Stimulated activated CD4-positive, alpha-beta T cell treated with anti-CD3 and anti-CD28 coated beads, Interleukin-15, amount 100 ng/mL, for 48 hours (primary cell): ENCODE results near the gene TMEM143.
"Not testable (repeated sequence)": the region's sequence is repeated elsewhere in the genome, so short reads cannot be mapped to it uniquely, and the experiment has no call there.

Experiments used
- DNase-seq, 2 donors: peaks; one replicate each; pipeline ENCODE4 v3.0.0-alpha.2; 2020; ENCODE audit warnings: low read depth in 2 of 2

TMEM143 gene

DNA sequence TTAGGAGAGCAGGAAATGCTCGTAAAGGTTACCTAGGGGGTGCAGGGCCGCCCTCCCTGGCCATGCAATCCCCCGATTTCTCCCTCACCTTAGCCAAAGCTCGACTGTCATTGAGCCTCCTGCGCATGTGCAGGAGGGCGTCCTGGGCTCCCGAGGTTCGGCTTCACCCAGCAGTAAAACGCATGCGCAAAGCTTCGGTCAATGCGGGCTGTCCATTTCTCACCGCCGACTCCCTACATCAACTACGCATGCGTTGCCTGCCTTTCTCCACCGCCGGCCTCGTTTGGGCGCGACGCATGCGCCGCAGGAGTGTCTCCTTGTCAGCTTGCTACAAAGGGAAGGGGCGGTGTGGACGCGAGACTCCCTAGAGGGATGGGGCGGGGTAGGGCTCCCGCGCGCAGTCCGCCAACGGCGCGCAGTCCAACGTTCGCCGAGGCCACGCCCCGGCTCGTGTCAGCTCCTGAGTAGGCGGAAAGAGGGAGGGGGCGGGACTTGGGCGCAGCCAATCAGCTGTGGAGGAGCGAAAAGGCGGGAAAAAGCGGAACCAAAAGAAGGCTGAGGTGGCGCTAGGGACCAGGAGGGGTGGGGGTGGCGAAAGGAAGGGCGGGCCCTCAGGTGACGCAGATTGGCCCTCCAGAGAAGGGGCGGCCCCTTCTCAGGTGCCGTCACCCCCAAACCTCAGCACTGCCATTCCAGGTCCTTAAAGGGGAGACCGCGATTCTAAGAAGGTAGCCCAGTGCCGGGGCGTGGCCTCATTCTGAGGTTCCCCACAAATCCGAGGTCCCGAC, at the start of gene TMEM143, which contains the start of gene SYNGR4:
TMEM143 (minus strand) TSS at position 131 of the 788 bp plus-strand sequence; CDS start at position 111, 20 bp downstream.
SYNGR4 (plus strand) TSS at position 558 of the 788 bp plus-strand sequence. CDS start 1,476 bp downstream, outside the sequence.
- DNase-seq: peak; percentile 96 to 98

GRCh38 chr19:48405850-48406249, 42.1 kb upstream of the TMEM143 start:
- no peak for DNase-seq

DNA sequence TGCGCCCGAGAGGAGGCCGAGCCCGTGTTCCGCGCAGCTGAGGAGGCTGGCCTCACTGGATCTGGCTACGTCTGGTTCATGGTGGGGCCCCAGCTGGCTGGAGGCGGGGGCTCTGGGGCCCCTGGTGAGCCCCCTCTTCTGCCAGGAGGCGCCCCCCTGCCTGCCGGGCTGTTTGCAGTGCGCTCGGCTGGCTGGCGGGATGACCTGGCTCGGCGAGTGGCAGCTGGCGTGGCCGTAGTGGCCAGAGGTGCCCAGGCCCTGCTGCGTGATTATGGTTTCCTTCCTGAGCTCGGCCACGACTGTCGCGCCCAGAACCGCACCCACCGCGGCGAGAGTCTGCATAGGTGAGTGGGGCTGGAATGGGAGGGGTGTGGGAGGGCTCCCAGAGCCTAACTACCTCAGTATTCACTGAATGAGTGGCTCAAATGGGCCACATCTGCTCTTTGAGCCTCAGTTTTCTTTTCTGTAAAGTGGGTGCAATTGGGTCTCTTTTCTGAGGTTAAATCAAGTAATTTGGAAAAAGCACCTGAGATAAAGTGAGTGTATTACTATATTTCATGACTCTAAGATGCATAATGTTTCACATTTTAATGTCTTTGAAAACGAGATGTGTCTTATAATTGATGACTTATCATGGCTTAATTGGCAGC, 41.4 kb upstream of the TMEM143 start:
- no peak for DNase-seq

DNA sequence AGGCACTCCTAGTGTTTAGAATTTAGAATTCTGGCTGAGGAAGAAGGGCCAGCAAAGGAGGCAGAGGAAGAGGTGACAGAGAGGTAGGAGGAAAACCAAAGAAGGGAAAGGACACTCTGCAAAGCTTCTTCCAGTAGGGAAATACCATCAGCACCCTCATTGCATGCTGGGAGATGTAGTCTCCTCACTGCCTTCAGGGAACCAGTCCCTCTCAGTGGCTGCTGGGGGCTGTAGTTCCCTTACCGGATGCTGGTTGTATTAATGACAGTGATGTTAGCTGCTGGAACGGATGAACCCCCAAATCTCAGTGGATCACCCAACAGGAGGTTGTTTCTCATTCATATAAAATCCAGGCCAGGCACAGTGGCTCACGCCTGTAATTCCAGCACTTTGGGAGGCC, 39.9 kb upstream of the TMEM143 start:
- DNase-seq: no peak

- DNase-seq: no peak
These were observed 37.5 kb upstream of the TMEM143 start for GRCh38 chr19:48401287-48401686.

DNA sequence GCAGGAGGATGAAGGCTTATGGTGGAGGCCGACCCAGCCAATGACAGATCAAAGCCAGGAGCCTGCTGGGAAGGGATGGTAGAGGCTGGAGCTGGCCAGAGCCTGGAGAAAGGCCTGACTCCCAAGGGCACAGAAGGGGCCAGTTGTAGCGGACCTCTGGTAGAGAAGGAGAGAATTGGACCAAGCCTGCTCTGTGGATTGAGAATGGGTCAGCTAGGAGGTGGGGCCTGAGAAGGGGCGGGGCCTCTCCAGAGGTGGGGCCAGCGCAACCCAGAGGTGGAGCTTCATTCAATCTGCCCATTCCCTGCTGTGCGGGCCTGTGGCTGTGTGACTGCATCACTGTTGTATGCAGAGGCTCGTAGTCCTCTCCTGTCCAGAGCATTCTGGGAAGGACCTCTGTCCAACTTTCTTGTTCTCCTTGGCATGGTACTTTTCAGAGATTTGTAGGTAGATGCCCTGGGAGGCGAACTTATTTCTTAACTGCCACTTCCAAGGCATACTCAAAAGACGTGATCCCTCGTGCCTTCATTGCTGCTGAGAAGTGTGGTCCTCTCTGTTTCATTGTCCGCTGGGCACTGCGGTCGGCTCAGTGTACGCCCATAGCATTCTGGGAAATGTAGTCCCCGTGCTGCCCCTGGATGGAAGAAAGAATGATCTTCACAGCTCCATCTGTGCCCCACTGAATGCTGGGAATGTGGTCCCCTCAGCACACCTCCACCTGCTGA, 36.4 kb upstream of the TMEM143 start:
- DNase-seq: no peak

GRCh38 chr19:48398375-48399235, 34.9 kb upstream of the TMEM143 start:
- DNase-seq: peak; percentile 84

DNA sequence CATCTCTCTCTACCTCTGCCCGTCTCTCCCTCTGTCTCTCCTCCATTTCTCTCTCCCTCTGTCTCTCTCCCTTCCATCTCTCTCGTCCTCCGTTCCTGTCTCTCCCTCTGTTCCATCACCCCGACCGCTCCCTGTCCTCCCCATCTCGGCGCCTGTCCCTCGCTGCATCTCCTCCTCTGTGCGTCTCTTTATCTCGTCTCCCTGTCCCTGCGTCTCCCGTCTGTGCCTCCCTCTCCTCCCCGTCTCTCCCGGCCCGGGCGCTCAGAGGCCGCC, 34.3 kb upstream of the TMEM143 start:
- DNase-seq: no peak

GRCh38 chr19:48397263-48398101, 33.7 kb upstream of the TMEM143 start:
- no peak for DNase-seq

DNA sequence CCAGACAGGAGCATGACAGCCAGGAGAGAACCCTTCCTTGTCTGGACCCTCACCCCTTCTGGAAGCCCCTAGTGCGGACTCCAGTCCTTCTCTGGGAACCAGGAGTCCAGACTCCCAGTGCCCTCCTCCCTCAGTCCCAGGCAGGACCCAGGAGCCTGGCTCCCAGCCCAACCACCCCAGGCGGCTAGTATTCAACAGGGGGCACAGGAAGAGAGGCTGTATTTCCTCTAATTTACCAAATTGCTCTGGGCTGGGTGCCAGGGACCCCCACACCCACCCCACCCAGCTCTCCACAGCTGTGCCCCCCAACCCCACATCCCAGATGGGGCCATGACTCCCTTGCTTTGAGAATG, 33.1 kb upstream of the TMEM143 start:
- no peak for DNase-seq

DNA sequence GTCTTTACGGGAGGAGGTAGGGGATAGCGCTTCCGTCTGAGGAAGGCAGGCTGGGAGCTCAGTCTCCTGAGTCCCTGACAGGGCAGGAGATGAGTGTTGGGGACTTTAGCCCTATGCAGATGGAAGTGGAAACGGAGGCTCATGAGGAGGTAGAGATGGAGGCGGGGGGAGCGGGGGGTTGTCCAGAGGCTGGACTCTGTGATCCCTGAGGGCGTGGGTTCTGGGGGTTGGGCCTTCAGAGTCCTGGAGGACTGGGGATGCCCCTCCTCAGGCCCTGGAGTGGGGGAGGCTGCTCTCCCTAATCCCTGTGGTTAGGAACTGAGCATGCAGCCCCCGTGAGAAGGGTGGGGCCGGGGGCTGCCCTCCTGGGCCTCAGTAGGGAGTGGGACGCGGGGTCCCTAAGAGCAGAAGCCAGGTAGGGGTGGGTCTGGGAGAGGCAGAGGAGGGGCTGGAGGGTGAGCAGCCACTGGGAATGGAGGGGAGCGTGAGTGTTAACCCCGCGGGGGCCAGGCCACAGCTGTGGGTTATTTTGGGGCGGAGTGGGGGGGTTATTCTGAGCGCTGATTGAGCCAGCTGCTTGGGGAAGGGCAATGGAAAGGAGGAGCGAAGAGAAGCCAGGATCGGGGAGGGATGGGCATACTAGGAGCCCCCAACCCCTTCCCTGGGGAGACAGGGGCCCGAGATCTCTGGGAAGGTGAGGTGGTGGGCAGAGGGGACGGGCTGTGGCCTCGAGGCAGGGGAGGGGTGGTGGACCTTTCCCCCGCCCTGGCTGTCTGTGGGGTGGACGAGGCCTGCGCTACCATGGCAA, 32.5 kb upstream of the TMEM143 start:
- no peak for DNase-seq

GRCh38 chr19:48395499-48395898, 31.8 kb upstream of the TMEM143 start:
- no peak for DNase-seq

GRCh38 chr19:48395170-48395455, 31.4 kb upstream of the TMEM143 start:
- DNase-seq: no peak

GRCh38 chr19:48394331-48395169, 30.8 kb upstream of the TMEM143 start:
- no peak for DNase-seq

GRCh38 chr19:48393559-48394330, 30.0 kb upstream of the TMEM143 start, which contains the start of gene GRIN2D:
TSS of gene GRIN2D (plus strand) at chr19:48393668. CDS start at chr19:48398393, 4,725 bp downstream.
- no peak for DNase-seq

DNA sequence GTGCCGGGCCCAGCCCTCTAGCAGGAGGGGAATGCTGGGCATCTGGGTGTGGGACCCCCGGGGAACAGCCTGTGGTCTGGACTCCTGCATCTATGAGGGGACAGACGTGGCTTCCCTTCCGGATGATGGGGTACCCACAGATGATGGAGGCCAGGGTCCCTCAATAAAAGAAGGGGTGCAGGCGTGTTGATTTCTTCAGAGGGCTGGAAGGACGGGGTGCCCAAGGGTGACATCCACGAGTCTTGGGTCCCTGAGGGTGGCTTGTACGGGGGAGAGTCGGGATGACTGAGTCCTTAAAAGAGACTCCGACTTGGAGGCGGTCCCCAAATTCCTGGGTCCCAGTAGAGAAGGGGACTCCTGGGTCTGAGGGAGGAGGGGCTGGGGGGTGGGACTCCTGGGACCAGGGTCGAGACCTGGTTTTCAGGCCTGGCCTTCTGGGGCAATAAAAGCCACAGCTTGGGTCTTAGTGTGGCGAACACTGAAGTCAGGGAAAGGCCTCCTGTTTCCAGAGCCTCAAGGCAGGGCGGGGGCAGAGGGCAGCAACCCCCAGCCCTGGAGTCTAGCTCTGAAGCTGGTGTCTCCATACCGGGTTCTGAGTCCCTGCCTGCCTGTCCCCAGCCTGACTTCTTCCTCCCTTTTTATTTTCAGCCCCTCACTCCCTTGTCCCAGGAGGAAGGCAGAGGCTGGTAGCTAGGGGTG, 29.3 kb upstream of the TMEM143 start:
- no peak for DNase-seq

DNA sequence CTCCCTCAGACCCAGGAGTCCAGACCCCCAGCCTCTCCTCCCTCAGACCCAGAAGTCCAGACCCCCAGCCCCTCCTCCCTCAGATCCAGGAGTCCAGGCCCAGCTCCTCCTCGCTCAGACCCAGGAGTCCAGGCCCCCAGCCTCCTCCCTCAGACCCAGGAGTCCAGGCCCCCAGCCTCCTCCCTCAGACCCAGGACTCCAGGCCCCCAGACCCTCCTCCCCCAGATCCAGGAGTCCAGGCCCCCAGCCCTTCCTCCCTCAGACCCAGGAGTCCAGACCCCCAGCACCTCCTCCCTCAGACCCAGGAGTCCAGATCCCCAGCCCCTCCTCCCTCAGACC, 28.2 kb upstream of the TMEM143 start:
- DNase-seq: not testable (repeated sequence)
